UCSD-AML1 (cell line): Measurements from ENCODE around the gene TFB1M.

Experiments
- DNase-seq: peaks from one replicate; lab custom pipeline; 2025; ENCODE audit not compliant: unreplicated experiment; lab: John Stamatoyannopoulos, UW

Gene TFB1M

GRCh38 chr6:155265843-155266535 is 48.3 kb downstream of the TFB1M start:
- DNase-seq = no peak

GRCh38 chr6:155264693-155265320 is 49.5 kb downstream of the TFB1M start:
- DNase-seq = no peak

GRCh38 chr6:155263373-155264063 is 50.8 kb downstream of the TFB1M start, which contains the start of gene CLDN20:
CLDN20 (plus strand) TSS chr6:155264013; CDS start chr6:155275720, 11,707 bp downstream.
- no peak for DNase-seq

DNA sequence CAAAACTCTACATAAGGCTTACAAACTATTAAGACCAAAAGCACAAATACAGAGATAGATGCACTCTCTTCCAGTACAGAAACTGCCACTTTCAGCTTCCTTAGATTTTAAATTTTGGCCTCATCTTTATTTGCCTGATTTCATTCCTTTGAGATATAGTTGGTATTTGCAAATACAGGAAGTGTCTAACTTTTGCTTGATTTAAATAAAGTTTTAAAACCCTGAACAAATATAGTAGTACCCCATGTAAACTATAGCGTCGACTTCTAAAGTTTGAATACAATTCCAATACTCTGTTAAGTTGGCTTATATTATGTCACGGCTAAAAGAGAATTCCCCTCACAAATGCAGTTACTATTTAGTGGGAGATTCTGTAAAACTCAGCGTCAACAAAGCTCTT is 51.6 kb downstream of the TFB1M start:
- DNase-seq = no peak

DNA sequence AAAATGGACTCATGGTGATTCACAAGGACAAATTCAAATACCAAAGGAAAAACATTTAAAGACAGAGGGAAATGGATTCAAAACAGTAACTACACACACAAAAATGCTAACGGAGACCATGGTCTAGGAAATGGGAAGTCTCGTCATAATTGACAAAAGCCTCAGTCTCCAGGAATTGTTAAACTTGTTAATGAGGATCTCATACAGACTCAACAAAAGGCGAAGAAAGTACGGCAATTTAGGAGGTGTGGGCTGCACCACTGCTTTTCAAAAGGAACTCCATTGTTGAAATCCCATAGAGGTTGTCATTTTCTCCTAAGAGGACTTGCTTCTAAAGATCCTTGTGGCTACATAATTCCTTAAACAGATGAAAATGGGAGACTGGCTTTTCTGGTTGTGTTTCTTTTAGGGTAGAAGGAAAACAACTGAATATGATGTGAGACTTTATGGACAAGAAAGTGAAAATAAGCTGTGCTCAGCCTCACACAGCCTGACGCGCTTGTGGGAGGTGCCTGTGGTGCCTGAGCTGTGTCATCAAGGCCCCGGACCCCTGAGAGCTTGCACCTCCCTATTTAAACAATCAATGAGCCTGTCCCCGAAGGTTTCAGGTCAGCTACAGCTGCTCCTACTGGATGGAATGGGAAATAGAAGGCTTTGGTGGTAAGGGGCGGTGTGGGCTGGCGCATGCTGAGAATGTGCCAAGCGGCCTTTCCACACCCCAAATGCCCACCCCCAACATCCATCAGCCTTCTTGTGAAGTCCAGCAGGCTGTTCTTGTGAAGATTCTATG is 53.0 kb downstream of the TFB1M start:
- DNase-seq = no peak

DNA sequence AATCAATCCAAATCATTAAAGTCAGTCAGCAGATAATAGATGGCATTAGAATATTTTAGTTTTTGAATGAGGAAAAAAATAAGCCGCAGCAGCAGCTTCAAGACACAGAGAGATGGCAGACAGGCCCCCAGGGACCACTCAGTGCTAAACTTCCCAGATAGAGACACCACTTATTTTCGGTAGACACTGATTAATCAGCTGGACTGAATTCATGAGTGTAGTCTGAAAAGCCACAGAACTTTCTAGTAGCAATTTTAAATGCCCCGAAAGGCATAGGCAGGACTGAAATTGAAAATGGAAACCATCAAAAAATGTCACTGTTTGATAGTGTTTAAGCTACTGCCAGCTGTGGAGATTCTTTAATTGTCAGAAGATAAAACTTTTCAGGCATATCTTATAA is 53.6 kb downstream of the TFB1M start:
- DNase-seq = no peak

DNA sequence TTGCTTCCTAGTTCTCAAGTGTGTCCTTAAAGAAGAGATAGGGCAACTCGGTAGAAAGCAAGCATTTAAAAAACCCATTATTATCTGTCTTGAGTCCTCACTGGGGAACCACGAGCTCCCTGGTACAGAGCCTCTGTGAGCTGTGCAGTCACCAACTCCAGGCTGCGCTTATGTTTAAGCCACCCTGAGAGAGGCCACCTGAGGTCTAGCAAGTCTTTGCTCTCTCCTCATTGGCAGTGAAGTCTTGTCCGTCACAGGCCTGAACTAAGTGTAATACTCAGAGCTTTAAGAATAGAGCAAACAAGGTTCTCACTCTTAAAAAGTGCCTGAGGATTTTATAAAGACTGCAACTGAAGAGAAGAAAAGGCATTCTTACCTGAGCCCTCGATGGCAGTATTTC is 54.4 kb downstream of the TFB1M start:
- no peak for DNase-seq

GRCh38 chr6:155259204-155259603 is 55.1 kb downstream of the TFB1M start:
- DNase-seq = no peak

DNA sequence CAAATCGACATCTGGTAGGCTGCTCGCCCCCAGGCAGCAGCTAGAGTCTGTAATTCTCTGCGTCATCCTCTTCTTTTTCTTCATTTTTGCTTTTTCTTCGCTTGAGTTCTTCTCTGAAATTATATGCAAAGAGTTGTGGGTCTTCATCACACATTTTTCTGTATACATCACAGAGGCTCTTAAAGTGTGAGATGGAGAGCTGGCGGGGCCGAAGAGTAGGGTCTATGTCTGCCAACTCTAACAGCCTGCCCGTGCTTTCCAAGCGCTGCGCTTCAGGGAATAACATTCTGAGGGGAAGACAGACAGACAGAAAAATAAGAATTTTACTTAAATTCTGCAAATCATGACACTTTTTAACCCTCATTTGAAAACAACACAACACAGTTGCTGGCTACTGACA is 56.5 kb downstream of the TFB1M start:
- no peak for DNase-seq

GRCh38 chr6:155256122-155256795 is 58.0 kb downstream of the TFB1M start:
- no peak for DNase-seq

GRCh38 chr6:155254139-155254538 is 60.1 kb downstream of the TFB1M start:
- DNase-seq = no peak

- no peak for DNase-seq
Observed at GRCh38 chr6:155253337-155253736, 60.9 kb downstream of the TFB1M start.

GRCh38 chr6:155252581-155252980 is 61.7 kb downstream of the TFB1M start:
- DNase-seq = no peak

DNA sequence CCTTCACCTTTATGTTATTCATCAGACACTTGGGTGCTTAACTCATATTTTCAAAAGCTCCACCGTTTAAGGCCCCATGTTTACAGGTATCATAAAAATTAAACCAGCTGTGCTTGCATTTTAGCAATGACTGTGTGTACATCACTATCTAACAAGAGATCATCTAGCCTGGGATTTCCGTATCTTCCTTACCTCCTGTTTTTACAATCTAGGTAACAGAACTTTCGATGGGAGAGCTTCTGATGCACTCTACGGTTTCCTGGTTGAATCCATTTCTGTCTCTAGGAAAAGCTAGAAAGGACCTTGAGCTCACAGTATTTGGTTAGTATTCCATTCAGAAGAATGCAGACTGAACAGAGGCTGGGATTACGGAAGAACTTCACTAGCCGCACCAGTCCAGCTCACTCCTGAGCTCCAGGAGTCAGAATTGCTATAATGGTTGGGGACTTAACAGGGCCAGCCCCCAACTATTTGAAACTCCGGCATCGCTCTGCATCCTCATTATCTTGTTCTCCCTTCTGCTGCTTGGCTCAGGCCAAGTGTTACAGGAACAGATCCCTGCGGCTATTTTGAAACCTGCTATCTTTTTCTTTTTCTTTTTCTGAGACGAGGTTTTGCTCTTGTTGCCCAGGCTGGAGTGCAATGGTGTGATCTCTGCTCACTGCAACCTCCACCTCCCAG is 63.4 kb downstream of the TFB1M start:
- DNase-seq = no peak

- no peak for DNase-seq
Observed at GRCh38 chr6:155248008-155249001, 66.0 kb downstream of the TFB1M start.

DNA sequence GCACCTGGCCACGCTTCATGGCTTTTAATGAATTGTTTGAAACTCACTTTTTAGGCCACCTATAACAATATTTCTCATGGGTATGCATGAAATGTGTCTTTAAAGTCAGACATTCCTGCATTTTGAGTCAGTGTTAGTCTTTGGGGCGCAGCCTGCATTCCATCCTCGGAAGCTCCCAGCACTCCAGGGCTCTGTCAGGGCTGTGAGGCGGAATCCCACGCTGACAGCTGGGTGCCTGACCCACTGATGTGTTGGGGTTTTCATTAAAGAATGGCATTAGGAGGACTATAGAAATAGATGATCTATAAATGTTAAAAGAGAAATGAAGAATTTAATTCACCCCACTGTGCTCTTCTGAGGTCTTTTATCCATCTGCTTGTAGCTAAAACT is 66.7 kb downstream of the TFB1M start:
- DNase-seq = no peak

DNA sequence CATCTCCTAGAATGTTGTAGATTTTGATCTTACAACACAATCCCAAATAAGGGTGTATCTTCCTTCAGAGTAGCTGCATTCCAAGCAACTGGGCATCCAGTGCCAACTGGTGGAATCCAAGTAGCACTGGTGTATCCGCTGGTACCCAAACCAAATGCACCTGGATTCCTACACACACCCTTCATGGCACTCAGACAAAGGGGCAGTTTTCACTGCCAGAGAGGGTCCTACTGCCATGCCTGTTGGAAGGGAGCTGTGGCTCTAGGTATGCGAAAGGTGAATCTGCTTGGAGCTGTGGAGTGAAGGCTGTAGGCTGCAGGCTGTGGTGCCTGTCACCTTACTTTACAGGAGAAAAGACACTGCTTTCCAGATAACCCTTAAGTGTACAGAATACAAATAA is 67.5 kb downstream of the TFB1M start:
- DNase-seq = no peak

- DNase-seq = no peak
Observed at GRCh38 chr6:155245831-155246230, 68.5 kb downstream of the TFB1M start.

- no peak for DNase-seq
Observed at GRCh38 chr6:155245193-155245592, 69.1 kb downstream of the TFB1M start.
